Panc1 (cell line): Measurements from ENCODE around the gene ADGRV1. TPM values are rescaled to one million over a fixed set of nuclear protein-coding genes. Genes with fewer than 3 reads are reported as not detected.

Experiments
- ATAC-seq: fragments of 200-7000 bp; cut with Tn5 transposase; 2 replicates; pipeline ENCODE4 v1.9.1; 2020; ENCODE audit warnings: mild to moderate bottlenecking, moderate library complexity
- Bru-seq: library from RNA; stranded (reverse); fragments of 400-500 nt; gene quantifications from one replicate; lab custom pipeline; 2021; lab: Mats Ljungman, UMichigan
- BruChase-seq, 2 experiments: library from RNA; stranded (reverse); fragments of 400-500 nt; gene quantifications; one replicate each; lab custom pipeline; 2021; lab: Mats Ljungman, UMichigan
- BruUV-seq: library from RNA; stranded (reverse); fragments of 400-500 nt; replicated peaks from 2 replicates; lab custom pipeline; 2021; lab: Mats Ljungman, UMichigan
- CTCF ChIA-PET: fragments of 300-600 bp; sonication (Branson Sonifier 250); formaldehyde crosslinking; loops from one replicate; lab custom pipeline; 2022; ENCODE audit warnings: antibody characterized with exemption; lab: Charles Lee
- POLR2A ChIA-PET: fragments of 300-600 bp; sonication (Branson Sonifier 250); formaldehyde crosslinking; loops from one replicate; lab custom pipeline; 2022; ENCODE audit warnings: antibody characterized with exemption; lab: Charles Lee
- DNase-seq: peaks from one replicate; pipeline ENCODE4 v3.0.0-alpha.2; 2010; ENCODE audit warnings: low read depth, low spot score
- H3K27ac ChIP-seq: 2 replicates; pipeline ENCODE4 v1.5.1; 2011; ENCODE audit warnings: mild to moderate bottlenecking, low read length, inconsistent platforms
- H3K27me3 ChIP-seq: fragments of 200-500 bp; sonication (Bioruptor generic); 2 replicates; pipeline ENCODE4 v1.6.0; 2014; ENCODE audit warnings: low read length, inconsistent platforms; ENCODE audit not compliant: control insufficient read depth, insufficient read depth
- H3K36me3 ChIP-seq: fragments of 200-500 bp; sonication (Bioruptor generic); 2 replicates; pipeline ENCODE4 v1.5.1; 2014; ENCODE audit warnings: inconsistent platforms, mild to moderate bottlenecking, low read length, moderate library complexity; ENCODE audit not compliant: control insufficient read depth, insufficient read depth
- H3K4me1 ChIP-seq: 2 replicates; pipeline ENCODE4 v1.5.1; 2011; ENCODE audit warnings: inconsistent platforms, mild to moderate bottlenecking, low read length, moderate library complexity; ENCODE audit not compliant: control insufficient read depth, insufficient read depth
- H3K4me3 ChIP-seq, 2 experiments: 2 replicates each; pipeline ENCODE4 v1.5.1; 2011 to 2012; ENCODE audit warnings: low read depth in 2 of 2, low read length in 2 of 2, mild to moderate bottlenecking in 2 of 2, inconsistent platforms in 1 of 2, moderate library complexity in 1 of 2
- H3K9me3 ChIP-seq: fragments of 200-500 bp; sonication (Bioruptor generic); 2 replicates; pipeline ENCODE4 v1.5.1; 2014; ENCODE audit warnings: low read depth, mild to moderate bottlenecking, inconsistent platforms, low read length, moderate library complexity; ENCODE audit not compliant: control insufficient read depth, insufficient read depth
- CTCF ChIP-seq: fragments of 450-650 bp; IDR thresholded peaks from 2 replicates; pipeline ENCODE4 v1.5.1; 2017; ENCODE audit warnings: mild to moderate bottlenecking
- POLR2AphosphoS5 ChIP-seq: IDR thresholded peaks from 2 replicates; pipeline ENCODE4 v1.6.1; 2012; ENCODE audit warnings: mild to moderate bottlenecking, low read depth, low read length, moderate library complexity
- REST ChIP-seq, 2 experiments: IDR thresholded peaks; 2 replicates each; pipeline ENCODE4 v1.6.1; 2011 to 2012; ENCODE audit warnings: low read depth in 2 of 2, control low read depth in 1 of 2, low read length in 1 of 2, mild to moderate bottlenecking in 1 of 2, moderate library complexity in 1 of 2; ENCODE audit not compliant: insufficient read depth in 1 of 2
- SIN3A ChIP-seq: IDR thresholded peaks from 2 replicates; pipeline ENCODE4 v1.6.1; 2012; ENCODE audit warnings: low read depth, mild to moderate bottlenecking, low read length, moderate library complexity, borderline replicate concordance; ENCODE audit not compliant: insufficient read depth
- TCF7L2 ChIP-seq: IDR thresholded peaks from 2 replicates; pipeline ENCODE4 v1.6.1; 2011; ENCODE audit warnings: mild to moderate bottlenecking, low read depth, low read length, inconsistent platforms
- in situ Hi-C: cut with HindIII; loops from 2 replicates; pipeline ENCODE4 v1.10.0; 2016; ENCODE audit warnings: low sequenced_read_pairs, low pct_unique_long_range_greater_than_20kb
- intact Hi-C: fragments of 100-400 bp; cut with micrococcal nuclease; formaldehyde crosslinking; loops from one replicate; pipeline ENCODE4 v1.10.0; 2022; ENCODE audit not compliant: unreplicated experiment
- long read RNA-seq: library from polyadenylated mRNA; unstranded; transcript quantifications from one replicate; pipeline ENCODE4 v2.0.0, GENCODE V29; 2021; ENCODE audit not compliant: unreplicated experiment
- polyA plus RNA-seq: library from polyadenylated mRNA; unstranded; fragments of >200 nt; gene quantifications from one replicate; pipeline ENCODE4 v1.2.1, GENCODE V29; 2012; ENCODE audit warnings: missing spikeins; ENCODE audit not compliant: insufficient read length
- total RNA-seq: library from RNA; stranded (reverse); gene quantifications from one replicate; pipeline ENCODE4 v1.2.1, GENCODE V29; 2021; ENCODE audit not compliant: unreplicated experiment

The ADGRV1 gene
- total RNA-seq (0.49 TPM), Bru-seq, nascent RNA (percentile 7 among the genes with signal in this experiment), BruChase-seq, experiment 1, labeled RNA remaining after a 2-hour chase (percentile 8 among the genes with signal in this experiment), BruChase-seq, experiment 2, labeled RNA remaining after a 6-hour chase (percentile 6 among the genes with signal in this experiment)
- polyA plus RNA-seq, result 0.45 TPM
- long read RNA-seq, result 0 reads

- Histone ChIP-seq H3K27ac (no peak within 1 kb of the TSS), H3K36me3 (no peaks in the 10 kb centered on the region; the same call in 1 of the 2 replicates), H3K27me3 (peaks cover 60% of the 10 kb centered on the region), H3K4me3 (peak within 1 kb of the TSS; percentile 28 to 34), H3K4me1 (no peaks in the 10 kb centered on the region), H3K9me3 (no peaks in the 10 kb centered on the region)
- intact Hi-C loops, result no loop called here
- ATAC-seq, result peak; percentile 87
- no TSS peak for BruUV-seq
- TF ChIP-seq REST (IDR thresholded peaks at IDR 0.05; ENCODE audit: insufficient read depth in 1 of 2, low read depth in 2 of 2, low read length in 1 of 2) (no peak), SIN3A (no peak), TCF7L2 (no peak), POLR2AphosphoS5 (no peak), CTCF (no peak)
- no peak for DNase-seq
- in situ Hi-C loops, result no loop called here
- ChIA-PET POLR2A (interaction anchor here (0.5 kb wide), 1 partner anchor 811 kb away, joined by 5 read pairs; no protein-coding TSS in a partner anchor), CTCF (no interaction called here)
Measured at GRCh38 chr5:90558344-90559192, at the start of gene ADGRV1. Gene ADGRV1, plus strand, starts transcription at chr5:90558797. Its CDS starts 99 bp downstream, at chr5:90558896.

- CTCF ChIA-PET, result no interaction called here
- DNase-seq, result no peak
- POLR2A ChIA-PET, result no interaction called here
Measured at GRCh38 chr5:90510438-90510837, 48.2 kb upstream of the ADGRV1 start.

More at GRCh38 chr5:90510438-90510837, 48.2 kb upstream of the ADGRV1 start:
- Histone ChIP-seq H3K36me3 (no peaks in the 10 kb centered on the region; the same call in 1 of the 2 replicates), H3K4me1 (no peaks in the 10 kb centered on the region), H3K27me3 (no peaks in the 10 kb centered on the region), H3K4me3 (no peak overlapping the region), H3K9me3 (no peaks in the 10 kb centered on the region), H3K27ac (no peak overlapping the region)
- in situ Hi-C loops (no loop called here), intact Hi-C loops (no loop called here)
- TF ChIP-seq TCF7L2 (no peak), POLR2AphosphoS5 (no peak), SIN3A (no peak), CTCF (no peak), REST (IDR thresholded peaks at IDR 0.05; ENCODE audit: insufficient read depth in 1 of 2, low read depth in 2 of 2, low read length in 1 of 2) (no peak)
- ATAC-seq, result no peak
- no TSS peak for BruUV-seq
